ENCODE data around the gene P2RX6.

The P2RX6 gene

GRCh38 chr22:21032868-21033688, 18.1 kb downstream of the P2RX6 start:
- no peak for TF ChIP-seq POLR2AphosphoS5 (IDR thresholded peaks at IDR 0.05; ENCODE audit: low read depth, low read length)
- no peak for TF ChIP-seq TAF1 (IDR thresholded peaks at IDR 0.05; ENCODE audit: borderline replicate concordance, insufficient read depth, low read length)

- no peak for TF ChIP-seq POLR2AphosphoS5 (IDR thresholded peaks at IDR 0.05; ENCODE audit: low read depth, low read length)
- no peak for TF ChIP-seq REST (IDR thresholded peaks at IDR 0.05; ENCODE audit: insufficient read depth in 1 of 2, low read depth in 2 of 2, low read length in 2 of 2)
- no peak for TF ChIP-seq FOXP2 (optimal IDR thresholded peaks at IDR 0.05; ENCODE audit: borderline replicate concordance, extremely low read depth, extremely low read length, insufficient read depth)
- TF ChIP-seq SIN3A (IDR thresholded peaks at IDR 0.05; ENCODE audit: borderline replicate concordance, insufficient read depth, low read length) = no peak
- no peak for TF ChIP-seq TAF1 (IDR thresholded peaks at IDR 0.05; ENCODE audit: borderline replicate concordance, insufficient read depth, low read length)
Measured at GRCh38 chr22:21033895-21034294, 18.9 kb downstream of the P2RX6 start.

GRCh38 chr22:21034989-21035388, 20.0 kb downstream of the P2RX6 start:
- TF ChIP-seq POLR2AphosphoS5 (IDR thresholded peaks at IDR 0.05; ENCODE audit: low read depth, low read length) = no peak
- TF ChIP-seq FOXP2 (optimal IDR thresholded peaks at IDR 0.05; ENCODE audit: borderline replicate concordance, extremely low read depth, extremely low read length, insufficient read depth) = no peak
- TF ChIP-seq SIN3A (IDR thresholded peaks at IDR 0.05; ENCODE audit: borderline replicate concordance, insufficient read depth, low read length) = no peak
- TF ChIP-seq REST (IDR thresholded peaks at IDR 0.05; ENCODE audit: insufficient read depth in 1 of 2, low read depth in 2 of 2, low read length in 2 of 2) = no peak
- no peak for TF ChIP-seq TAF1 (IDR thresholded peaks at IDR 0.05; ENCODE audit: borderline replicate concordance, insufficient read depth, low read length)

GRCh38 chr22:21038405-21038804, 23.4 kb downstream of the P2RX6 start:
- TF ChIP-seq REST (IDR thresholded peaks at IDR 0.05; ENCODE audit: insufficient read depth in 1 of 2, low read depth in 2 of 2, low read length in 2 of 2) (peak in 1 of 2 experiments; percentile 64; a peak in 1 of 4 replicates), FOXP2 (optimal IDR thresholded peaks at IDR 0.05; ENCODE audit: borderline replicate concordance, extremely low read depth, extremely low read length, insufficient read depth) (no peak)

- TF ChIP-seq POLR2AphosphoS5 (IDR thresholded peaks at IDR 0.05; ENCODE audit: low read depth, low read length) = no peak
- TF ChIP-seq FOXP2 (optimal IDR thresholded peaks at IDR 0.05; ENCODE audit: borderline replicate concordance, extremely low read depth, extremely low read length, insufficient read depth) = no peak
- no peak for TF ChIP-seq SIN3A (IDR thresholded peaks at IDR 0.05; ENCODE audit: borderline replicate concordance, insufficient read depth, low read length)
- no peak for TF ChIP-seq REST (IDR thresholded peaks at IDR 0.05; ENCODE audit: insufficient read depth in 1 of 2, low read depth in 2 of 2, low read length in 2 of 2)
- TF ChIP-seq TAF1 (IDR thresholded peaks at IDR 0.05; ENCODE audit: borderline replicate concordance, insufficient read depth, low read length) = no peak
Measured at GRCh38 chr22:21041937-21042336, 27.0 kb downstream of the P2RX6 start.
